GM23338 (cell line): ENCODE measurements around the gene ZNF256.

Experiments
- CTCF ChIP-seq, 2 experiments: fragments of 200-600 bp in 1 of 2; sonication (generic) in 1 of 2; conservative IDR thresholded peaks; 2 replicates each; pipeline versions ENCODE4 v1.5.1 to v1.6.1; 2016 to 2017; ENCODE audit warnings: antibody characterized with exemption in 2 of 2, low read depth in 2 of 2, mild to moderate bottlenecking in 2 of 2, moderate library complexity in 1 of 2
- EZH2 ChIP-seq: fragments of 200-600 bp; sonication (generic); IDR thresholded peaks from one replicate; pipeline ENCODE4 v1.8.0; 2017; ENCODE audit warnings: antibody characterized with exemption, mild to moderate bottlenecking, low read depth; ENCODE audit not compliant: unreplicated experiment
- EZH2phosphoT487 ChIP-seq: fragments of 200-600 bp; sonication (generic); IDR thresholded peaks from one replicate; pipeline ENCODE4 v1.8.1; 2018; ENCODE audit warnings: antibody characterized with exemption; ENCODE audit not compliant: unreplicated experiment
- POLR2AphosphoS5 ChIP-seq: IDR thresholded peaks from 2 replicates; pipeline ENCODE4 v1.6.1; 2016; ENCODE audit warnings: antibody characterized with exemption, low read depth
- ZNF114 ChIP-seq: fragments of 250-450 bp; sonication (Bioruptor Pico); IDR thresholded peaks from 2 replicates; pipeline ENCODE4 v1.5.0; 2020; ENCODE audit warnings: mild to moderate bottlenecking, moderate library complexity

- TF ChIP-seq EZH2 = no peak
- no peak for TF ChIP-seq CTCF (conservative IDR thresholded peaks at IDR 0.05; ENCODE audit: low read depth in 2 of 2)
- no peak for TF ChIP-seq POLR2AphosphoS5
- TF ChIP-seq EZH2phosphoT487 = no peak
- no peak for TF ChIP-seq ZNF114 (CRISPR knock-in tag)
Measured at GRCh38 chr19:57949702-57950101, 2.2 kb upstream of the ZNF256 start.
